HG02840 (cell line): ENCODE measurements around the gene HIGD1C.
"Not testable (repeated sequence)": the region's sequence is repeated elsewhere in the genome, so short reads cannot be mapped to it uniquely, and the experiment has no call there.

Experiments
- ATAC-seq: cut with Tn5 transposase; IDR thresholded peaks from one replicate; pipeline ENCODE4 v1.9.1; 2021; ENCODE audit warnings: mild to moderate bottlenecking, moderate library complexity, moderate number of reproducible peaks; ENCODE audit not compliant: unreplicated experiment, low FRiP score

HIGD1C gene

DNA sequence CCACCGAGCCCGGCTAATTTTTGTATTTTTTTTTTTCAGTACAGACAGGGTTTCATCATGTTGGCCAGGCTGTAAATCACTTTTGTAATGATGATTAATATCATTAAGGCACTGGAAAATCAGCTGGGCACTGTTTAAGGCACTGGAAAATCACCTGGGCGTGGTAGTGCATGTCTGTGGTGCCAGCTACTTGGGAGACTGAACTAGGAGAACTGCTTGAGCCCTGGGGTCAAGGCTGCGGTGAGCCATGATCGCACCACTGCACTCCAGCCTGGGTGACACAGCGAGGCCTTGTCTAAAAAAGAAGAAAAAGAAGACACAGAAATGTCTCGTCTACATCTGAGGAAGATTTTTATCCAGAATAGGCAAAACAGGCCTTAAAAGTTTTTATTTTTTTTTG, 61.1 kb downstream of the HIGD1C start:
- no peak for ATAC-seq

DNA sequence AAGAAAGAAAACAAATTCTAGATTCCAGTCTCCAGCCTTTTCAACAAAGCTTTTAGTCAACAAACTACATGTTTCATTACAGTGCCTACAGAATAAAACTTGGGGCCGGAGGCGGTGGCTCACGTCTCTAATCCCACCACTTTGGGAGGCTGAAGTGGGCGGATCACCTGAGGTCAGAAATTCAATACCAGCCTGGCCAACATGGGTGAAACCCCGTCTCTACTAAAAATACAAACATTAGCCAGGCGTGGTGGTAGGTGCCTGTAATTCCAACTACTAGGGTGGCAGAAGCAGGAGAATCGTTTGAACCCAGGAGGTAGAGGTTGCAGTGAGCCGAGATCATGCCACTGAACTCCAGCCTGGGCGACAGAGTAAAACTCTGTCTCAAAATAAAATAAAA, 62.1 kb downstream of the HIGD1C start:
- not testable (repeated sequence) for ATAC-seq

DNA sequence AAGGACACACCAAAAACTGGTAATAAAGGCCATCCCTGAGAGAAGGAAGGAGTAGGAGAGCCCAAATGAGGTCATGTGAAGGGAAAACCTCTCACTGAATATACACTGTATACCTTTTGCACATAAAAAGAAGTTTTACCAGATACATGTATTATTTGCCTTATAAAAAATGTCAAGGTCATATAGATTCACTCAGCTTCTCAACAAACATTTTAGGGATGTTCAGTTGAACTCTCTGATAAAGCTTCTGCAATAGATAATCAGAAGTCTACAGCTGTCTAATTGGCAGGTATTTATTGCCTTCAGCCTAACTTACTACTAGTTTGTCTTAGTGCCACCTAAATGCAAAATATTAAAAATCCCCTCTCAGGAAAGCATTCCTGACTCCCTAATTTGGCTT, 65.1 kb downstream of the HIGD1C start:
- ATAC-seq, result no peak

DNA sequence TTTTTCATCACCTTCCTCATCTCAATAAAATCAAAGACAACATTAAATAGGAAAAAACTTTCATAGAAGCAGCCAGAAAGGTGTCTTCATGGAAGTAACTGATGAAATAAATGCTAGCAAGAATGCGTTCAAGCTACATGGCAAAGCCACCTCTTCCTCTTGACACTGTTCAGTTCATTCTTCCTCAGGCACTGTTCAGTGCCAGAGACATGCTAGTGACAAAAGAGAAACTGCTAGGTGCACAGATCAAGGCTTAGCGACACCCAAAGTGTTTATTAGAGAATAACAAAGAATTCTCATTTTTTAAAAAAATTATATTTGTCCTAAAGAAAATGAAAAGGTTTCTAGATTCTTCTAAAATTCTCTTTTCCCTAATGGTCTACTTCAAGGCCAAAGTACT, 66.6 kb downstream of the HIGD1C start:
- ATAC-seq, result no peak

DNA sequence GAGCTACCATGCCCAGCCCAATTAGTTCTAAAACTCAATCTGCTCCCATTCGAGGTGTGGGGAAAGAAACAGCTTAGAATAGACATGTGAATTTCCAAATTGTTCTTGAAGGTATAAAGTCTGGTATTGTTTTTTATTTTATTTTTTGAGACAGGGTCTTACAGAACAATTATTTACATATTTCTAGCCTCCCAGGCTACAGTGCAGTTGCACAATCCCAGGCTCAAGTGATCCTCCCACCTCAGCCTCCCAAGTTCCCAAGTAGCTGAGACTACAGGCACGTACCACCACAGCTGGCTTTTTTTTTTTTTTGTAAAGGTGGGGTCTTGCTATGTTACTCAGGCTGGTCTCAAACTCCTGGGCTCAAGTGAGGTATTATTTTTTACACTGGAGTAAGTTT, 67.6 kb downstream of the HIGD1C start:
- no peak for ATAC-seq
